ENCODE measurements around the gene SYAP1. TPM values are rescaled to one million over a fixed set of nuclear protein-coding genes. Genes with fewer than 3 reads are reported as not detected.
A peak's percentile ranks its signal among the peaks of the same experiment; 100 is the strongest.
"Not testable (repeated sequence)": the region's sequence is repeated elsewhere in the genome, so short reads cannot be mapped to it uniquely, and the experiment has no call there.

Gene SYAP1
- total RNA-seq, 1 experiment from 2014 or later: 34.6 TPM

- no peaks in the 10 kb centered on the region for H3K27me3 ChIP-seq (replicated peaks)
- no peak overlapping the region for H3K4me3 ChIP-seq
- H3K4me1 ChIP-seq (replicated peaks): no peaks in the 10 kb centered on the region
- DNase-seq (ENCODE audit: low read depth in 1 of 2, low spot score in 2 of 2): no peak
- no peaks in the 10 kb centered on the region for H3K36me3 ChIP-seq
- H3K9me3 ChIP-seq (replicated peaks): no peaks in the 10 kb centered on the region
- H3K27ac ChIP-seq: no peak overlapping the region
Observed at GRCh38 chrX:16772460-16772859, 53.0 kb downstream of the SYAP1 start.

- Histone ChIP-seq H3K9me3 (replicated peaks) (no peaks in the 10 kb centered on the region), H3K4me1 (replicated peaks) (no peaks in the 10 kb centered on the region), H3K27ac (no peak overlapping the region), H3K4me3 (no peak overlapping the region), H3K36me3 (no peaks in the 10 kb centered on the region), H3K27me3 (replicated peaks) (no peaks in the 10 kb centered on the region)
- no peak for DNase-seq (ENCODE audit: low read depth in 1 of 2, low spot score in 2 of 2)
Observed at GRCh38 chrX:16774746-16775145, 55.3 kb downstream of the SYAP1 start.

GRCh38 chrX:16778545-16778944, 59.1 kb downstream of the SYAP1 start:
- H3K4me1 ChIP-seq (replicated peaks): no peaks in the 10 kb centered on the region
- H3K27ac ChIP-seq: no peak overlapping the region
- no peak overlapping the region for H3K4me3 ChIP-seq
- no peaks in the 10 kb centered on the region for H3K36me3 ChIP-seq
- no peak for DNase-seq (ENCODE audit: low read depth in 1 of 2, low spot score in 2 of 2)
- H3K9me3 ChIP-seq (replicated peaks): no peaks in the 10 kb centered on the region
- H3K27me3 ChIP-seq (replicated peaks): no peaks in the 10 kb centered on the region

GRCh38 chrX:16778993-16779392, 59.6 kb downstream of the SYAP1 start:
- H3K27ac ChIP-seq: no peak overlapping the region

GRCh38 chrX:16779815-16780214, 60.4 kb downstream of the SYAP1 start:
- H3K27ac ChIP-seq; DNase-seq (ENCODE audit: low read depth in 1 of 2, low spot score in 2 of 2); H3K4me3 ChIP-seq; H3K36me3 ChIP-seq; H3K27me3 ChIP-seq (replicated peaks); H3K9me3 ChIP-seq (replicated peaks); H3K4me1 ChIP-seq (replicated peaks): not testable (repeated sequence)

More at GRCh38 chrX:16778993-16779392, 59.6 kb downstream of the SYAP1 start:
- Histone ChIP-seq H3K36me3 (no peaks in the 10 kb centered on the region), H3K4me1 (replicated peaks) (no peaks in the 10 kb centered on the region), H3K27me3 (replicated peaks) (no peaks in the 10 kb centered on the region), H3K9me3 (replicated peaks) (no peaks in the 10 kb centered on the region), H3K4me3 (no peak overlapping the region)
- no peak for DNase-seq (ENCODE audit: low read depth in 1 of 2, low spot score in 2 of 2)

- no peak overlapping the region for H3K27ac ChIP-seq
- H3K4me1 ChIP-seq (replicated peaks): no peaks in the 10 kb centered on the region
- no peaks in the 10 kb centered on the region for H3K27me3 ChIP-seq (replicated peaks)
- H3K9me3 ChIP-seq (replicated peaks): no peaks in the 10 kb centered on the region
- DNase-seq (ENCODE audit: low read depth in 1 of 2, low spot score in 2 of 2): no peak
- H3K4me3 ChIP-seq: no peak overlapping the region
- no peaks in the 10 kb centered on the region for H3K36me3 ChIP-seq
Observed at GRCh38 chrX:16783452-16783851, 64.0 kb downstream of the SYAP1 start.

- not testable (repeated sequence) for H3K9me3 ChIP-seq (replicated peaks); H3K27ac ChIP-seq; H3K36me3 ChIP-seq; H3K27me3 ChIP-seq (replicated peaks); H3K4me3 ChIP-seq; DNase-seq (ENCODE audit: low read depth in 1 of 2, low spot score in 2 of 2); H3K4me1 ChIP-seq (replicated peaks)
Observed at GRCh38 chrX:16784440-16784839, 65.0 kb downstream of the SYAP1 start.

- Histone ChIP-seq H3K27ac (no peak overlapping the region), H3K36me3 (no peaks in the 10 kb centered on the region), H3K4me3 (peak overlapping the region; percentile 63), H3K4me1 (replicated peaks) (no peaks in the 10 kb centered on the region), H3K9me3 (replicated peaks) (no peaks in the 10 kb centered on the region), H3K27me3 (replicated peaks) (no peaks in the 10 kb centered on the region)
- no peak for DNase-seq (ENCODE audit: low read depth in 1 of 2, low spot score in 2 of 2)
Observed at GRCh38 chrX:16785247-16786138, 66.1 kb downstream of the SYAP1 start.

- DNase-seq (ENCODE audit: low read depth in 1 of 2, low spot score in 2 of 2): peak; percentile 91 to 97
- Histone ChIP-seq H3K9me3 (replicated peaks) (no peaks in the 10 kb centered on the region), H3K27ac (peak within 1 kb of the TSS; percentile 70), H3K4me3 (peak within 1 kb of the TSS; percentile 63), H3K27me3 (replicated peaks) (no peaks in the 10 kb centered on the region), H3K4me1 (replicated peaks) (no peaks in the 10 kb centered on the region), H3K36me3 (no peaks in the 10 kb centered on the region)
Observed at GRCh38 chrX:16786139-16786790, 66.9 kb downstream of the SYAP1 start, which contains the start of gene TXLNG. Gene TXLNG (plus strand): TSS chrX:16786466. CDS start chrX:16786488, 22 bp downstream.

GRCh38 chrX:16786791-16787735, 67.7 kb downstream of the SYAP1 start:
- H3K36me3 ChIP-seq: no peaks in the 10 kb centered on the region
- H3K9me3 ChIP-seq (replicated peaks): no peaks in the 10 kb centered on the region
- H3K27ac ChIP-seq: no peak overlapping the region
- H3K4me3 ChIP-seq: peak overlapping the region; percentile 63
- H3K4me1 ChIP-seq (replicated peaks): no peaks in the 10 kb centered on the region
- DNase-seq (ENCODE audit: low read depth in 1 of 2, low spot score in 2 of 2): no peak
- no peaks in the 10 kb centered on the region for H3K27me3 ChIP-seq (replicated peaks)

GRCh38 chrX:16788477-16788876, 69.1 kb downstream of the SYAP1 start:
- Histone ChIP-seq H3K9me3 (replicated peaks) (no peaks in the 10 kb centered on the region), H3K4me1 (replicated peaks) (no peaks in the 10 kb centered on the region), H3K27me3 (replicated peaks) (no peaks in the 10 kb centered on the region), H3K27ac (no peak overlapping the region), H3K36me3 (no peaks in the 10 kb centered on the region), H3K4me3 (no peak overlapping the region)
- DNase-seq (ENCODE audit: low read depth in 1 of 2, low spot score in 2 of 2): no peak

GRCh38 chrX:16796298-16796697, 76.9 kb downstream of the SYAP1 start:
- Histone ChIP-seq H3K9me3 (replicated peaks) (no peaks in the 10 kb centered on the region), H3K4me3 (no peak overlapping the region), H3K4me1 (replicated peaks) (no peaks in the 10 kb centered on the region), H3K36me3 (no peaks in the 10 kb centered on the region), H3K27me3 (replicated peaks) (no peaks in the 10 kb centered on the region), H3K27ac (no peak overlapping the region)
- no peak for DNase-seq (ENCODE audit: low read depth in 1 of 2, low spot score in 2 of 2)

GRCh38 chrX:16797358-16797757, 77.9 kb downstream of the SYAP1 start:
- H3K27ac ChIP-seq: no peak overlapping the region
- no peak for DNase-seq (ENCODE audit: low read depth in 1 of 2, low spot score in 2 of 2)

More at GRCh38 chrX:16797358-16797757, 77.9 kb downstream of the SYAP1 start:
- no peaks in the 10 kb centered on the region for H3K36me3 ChIP-seq
- no peaks in the 10 kb centered on the region for H3K9me3 ChIP-seq (replicated peaks)
- no peaks in the 10 kb centered on the region for H3K4me1 ChIP-seq (replicated peaks)
- H3K27me3 ChIP-seq (replicated peaks): no peaks in the 10 kb centered on the region
- H3K4me3 ChIP-seq: no peak overlapping the region

Data from SJSA1 (cell line).